Cerebellar nuclear complex (tissue), 1 donor: ENCODE measurements around the gene POLE2.
"Not testable (repeated sequence)": the region's sequence is repeated elsewhere in the genome, so short reads cannot be mapped to it uniquely, and the experiment has no call there.

Experiments used
- DNase-seq, 2 experiments: peaks; one replicate each; lab custom pipeline; 2025; lab: John Stamatoyannopoulos, UW

The POLE2 gene

GRCh38 chr14:49659526-49660455, 28.2 kb downstream of the POLE2 start:
- no peak for DNase-seq

GRCh38 chr14:49657500-49657899, 30.5 kb downstream of the POLE2 start:
- DNase-seq = not testable (repeated sequence)

GRCh38 chr14:49654511-49654910, 33.5 kb downstream of the POLE2 start:
- DNase-seq = no peak

GRCh38 chr14:49653508-49653907, 34.5 kb downstream of the POLE2 start:
- DNase-seq = no peak

GRCh38 chr14:49642163-49642562, 45.9 kb downstream of the POLE2 start:
- no peak for DNase-seq

DNA sequence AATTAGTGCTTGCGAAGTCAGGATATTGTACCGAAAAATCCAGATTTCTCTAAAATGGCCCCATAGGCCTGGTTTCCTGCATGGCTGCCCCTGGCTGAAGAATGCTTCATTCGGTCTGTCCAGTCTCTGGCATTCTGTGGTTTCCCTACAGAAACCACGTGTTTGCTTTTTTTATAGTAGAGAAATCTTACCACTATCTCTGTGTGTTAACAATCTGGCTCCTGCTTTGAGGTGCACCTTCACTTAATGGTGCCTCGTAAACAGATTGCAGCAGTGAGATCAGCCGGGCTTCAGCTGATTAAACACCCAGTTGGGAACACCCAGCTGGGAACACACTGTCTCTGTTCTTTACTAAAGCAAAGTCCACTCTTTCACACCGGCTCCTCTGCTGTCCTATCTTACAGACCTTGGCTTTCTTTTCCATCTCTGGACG, 46.3 kb downstream of the POLE2 start:
- DNase-seq = no peak

DNA sequence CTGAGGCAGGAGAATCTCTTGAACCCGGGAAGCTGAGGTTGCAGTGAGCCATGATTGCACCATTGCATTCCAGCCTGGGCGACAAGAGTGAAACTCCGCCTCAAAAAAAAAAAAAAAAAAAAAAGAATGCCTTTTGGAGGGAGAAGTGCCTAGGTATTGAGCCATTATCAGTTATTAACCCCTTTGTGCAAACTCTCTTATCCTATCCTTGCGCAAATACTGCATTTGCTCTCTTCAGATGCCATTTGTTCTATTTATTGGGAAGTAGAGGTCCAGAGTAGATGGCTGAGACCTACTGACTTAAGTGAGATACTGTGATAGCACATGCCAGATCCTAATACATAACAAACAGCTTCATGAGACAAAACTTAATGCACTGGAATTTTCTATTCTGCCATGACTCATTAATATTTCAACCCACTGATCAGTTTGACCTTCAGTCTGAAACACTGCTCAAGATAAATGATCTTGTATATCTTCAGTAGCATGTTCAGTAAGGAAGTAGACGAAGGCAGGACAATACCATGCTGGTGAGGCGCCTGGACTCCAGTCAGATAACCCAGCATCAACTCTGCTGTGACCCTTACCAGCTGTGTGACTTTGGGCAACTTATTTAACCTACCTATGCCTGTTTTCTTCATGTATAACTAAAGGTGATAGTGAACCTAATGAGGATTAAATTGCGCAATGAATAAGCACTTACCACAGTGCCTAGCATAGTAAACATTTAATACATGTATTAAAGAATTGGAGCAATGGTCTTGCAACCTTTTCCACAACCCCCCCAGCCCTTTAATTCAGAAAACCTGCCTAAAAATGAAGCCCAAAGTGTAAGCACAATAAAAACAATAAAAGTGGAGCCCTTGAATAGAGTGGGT, 47.2 kb downstream of the POLE2 start:
- DNase-seq = no peak

DNA sequence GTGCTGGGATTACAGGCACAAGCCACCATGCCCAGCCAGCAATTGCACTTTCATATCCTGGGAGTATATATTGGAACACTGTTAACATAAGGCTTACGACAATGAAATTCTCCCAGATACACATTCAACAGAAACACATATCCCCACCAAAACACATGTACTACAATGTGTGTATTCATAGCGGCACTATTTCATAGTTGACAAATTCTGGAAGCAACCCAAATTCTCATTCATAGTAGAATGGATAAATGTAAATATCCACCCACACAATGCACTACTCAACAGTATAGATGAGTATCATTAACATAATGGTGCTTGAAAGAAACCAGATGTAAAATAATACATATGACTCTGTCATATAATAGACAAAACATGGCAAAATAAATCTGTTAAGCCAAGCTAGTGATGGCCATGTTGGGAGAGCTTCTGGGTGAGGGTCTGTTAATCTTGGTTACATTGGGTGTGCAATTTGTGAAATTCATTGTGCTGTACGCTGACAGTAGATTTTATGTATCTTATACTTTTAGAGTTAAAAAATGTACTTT, 50.4 kb downstream of the POLE2 start:
- DNase-seq = no peak

DNA sequence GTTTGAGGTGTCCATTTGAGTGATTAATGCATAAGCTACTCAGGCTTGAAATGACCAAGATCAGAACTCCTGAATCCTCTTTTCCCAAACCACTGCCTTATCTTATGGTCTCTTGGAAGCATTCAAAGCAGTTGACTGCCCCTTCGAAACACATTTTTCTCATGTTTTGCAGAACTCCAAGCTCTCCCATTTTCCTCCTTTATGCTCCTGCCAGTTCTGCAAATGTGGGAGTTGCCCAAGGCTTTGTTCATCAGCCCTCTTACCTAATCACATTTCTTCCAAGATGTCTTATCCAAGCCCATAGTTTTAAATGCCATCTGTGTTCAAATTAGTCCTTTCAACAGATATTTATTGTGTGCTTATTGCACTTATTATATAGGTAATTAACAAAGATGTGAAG, 51.1 kb downstream of the POLE2 start:
- no peak for DNase-seq

DNA sequence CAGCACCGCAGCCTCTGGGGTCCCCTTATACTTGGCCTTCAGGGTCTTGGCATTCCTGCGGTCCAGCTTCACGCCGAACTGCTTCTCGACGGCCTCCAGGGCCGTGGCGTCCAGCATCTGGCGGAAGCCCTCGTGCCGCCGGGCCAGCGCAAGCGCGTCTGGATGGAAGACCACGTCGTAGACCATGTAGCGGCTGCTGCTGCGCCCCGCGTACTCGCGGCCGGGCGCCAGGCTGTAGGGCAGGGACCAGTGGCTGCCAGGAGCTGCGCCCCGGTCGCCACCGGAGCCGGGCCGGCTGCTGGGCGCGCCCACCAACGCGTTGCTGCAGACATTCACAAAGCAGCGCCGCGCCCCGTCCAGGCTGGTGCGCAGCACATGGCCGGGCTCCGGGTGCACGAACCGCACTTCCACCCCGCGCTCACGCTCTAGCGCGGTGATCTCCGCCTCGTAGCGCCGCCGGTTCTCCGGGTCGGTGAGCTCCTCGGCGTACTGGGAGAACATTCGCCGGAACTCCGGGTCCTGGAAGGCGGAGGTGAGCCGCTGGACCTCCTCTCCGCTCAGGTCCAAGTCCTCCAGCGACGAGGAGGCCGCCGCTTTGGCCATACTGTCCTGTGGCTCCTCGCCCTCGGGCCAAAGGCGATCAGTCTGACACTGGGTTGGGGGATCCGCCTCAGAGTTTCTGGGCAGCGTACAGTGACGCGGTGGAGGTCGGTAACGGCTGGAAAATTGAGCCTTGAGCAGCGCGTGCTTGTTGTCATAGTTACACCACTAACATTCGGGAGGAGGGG, 53.3 kb downstream of the POLE2 start, which contains the start of gene DNAAF2:
Gene DNAAF2 (minus strand): TSS at position 698 of the 788 bp plus-strand sequence. CDS start 95 bp downstream, at position 603.
- no peak for DNase-seq

- DNase-seq = peak; percentile 40 to 44
Observed at GRCh38 chr14:49633640-49634546, 54.1 kb downstream of the POLE2 start.

- DNase-seq = no peak
Observed at GRCh38 chr14:49623941-49624839, 63.8 kb downstream of the POLE2 start.

- no peak for DNase-seq
Observed at GRCh38 chr14:49623387-49623786, 64.6 kb downstream of the POLE2 start.

GRCh38 chr14:49622022-49622607, 65.9 kb downstream of the POLE2 start:
- DNase-seq = no peak

- no peak for DNase-seq
Observed at GRCh38 chr14:49621114-49621881, 66.7 kb downstream of the POLE2 start.

DNA sequence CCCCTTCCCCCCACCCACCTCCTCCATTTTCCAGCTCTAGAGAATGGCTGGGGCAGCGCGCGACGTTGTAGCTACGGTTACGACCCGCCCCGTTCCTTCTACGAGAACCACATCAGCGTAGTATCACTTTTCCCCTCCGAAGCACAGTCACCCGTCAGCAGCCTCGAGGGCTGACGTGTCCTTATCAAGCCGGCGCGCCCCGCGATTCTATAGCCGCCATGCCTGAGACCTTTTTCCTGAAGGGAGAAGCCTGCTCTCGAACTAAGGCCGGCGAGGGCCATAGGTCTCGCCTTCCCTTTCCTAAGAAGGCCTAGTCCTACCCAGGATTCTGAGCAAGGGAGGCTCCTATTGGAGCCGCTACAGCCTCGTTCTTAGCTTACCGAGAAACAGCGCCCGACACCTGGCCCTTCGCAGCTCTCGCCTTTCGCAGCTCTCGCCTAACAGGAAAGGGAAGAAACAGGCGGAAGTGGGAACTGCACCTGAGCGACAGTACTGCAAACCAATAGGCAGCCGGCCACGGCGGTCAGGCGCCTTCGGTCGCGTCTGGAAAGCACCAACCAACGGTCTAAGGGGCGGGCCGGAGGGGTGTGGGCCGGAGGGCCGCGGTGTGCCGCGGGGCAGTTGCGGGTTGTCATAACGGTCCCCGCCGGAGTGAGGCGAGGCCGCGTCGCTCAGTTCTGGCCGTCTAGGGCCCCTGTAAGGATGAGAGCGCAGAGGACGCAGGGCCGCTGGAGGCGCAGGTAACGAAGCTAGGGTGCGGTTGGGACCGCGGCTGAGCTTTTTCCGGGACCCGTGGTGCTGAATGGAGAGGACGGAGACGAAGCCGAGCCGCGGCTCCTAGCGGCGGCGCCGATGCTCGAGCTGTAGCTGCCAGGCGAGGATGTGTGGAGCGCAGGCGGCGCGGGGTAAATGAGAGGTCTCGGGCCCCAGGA, 67.6 kb downstream of the POLE2 start, which contains the start of the genes MGAT2 and RPL36AL:
Gene MGAT2 (plus strand): TSS at position 618 of the 932 bp plus-strand sequence. CDS start 470 bp downstream, outside the sequence.
Gene RPL36AL (minus strand): TSS at position 445 of the 932 bp plus-strand sequence. CDS start 1,522 bp downstream, outside the sequence.
- peak; percentile 83 to 86 for DNase-seq

- DNase-seq = no peak
Observed at GRCh38 chr14:49619730-49620129, 68.3 kb downstream of the POLE2 start.
